ENCODE measurements around the gene C4orf50.

DNA sequence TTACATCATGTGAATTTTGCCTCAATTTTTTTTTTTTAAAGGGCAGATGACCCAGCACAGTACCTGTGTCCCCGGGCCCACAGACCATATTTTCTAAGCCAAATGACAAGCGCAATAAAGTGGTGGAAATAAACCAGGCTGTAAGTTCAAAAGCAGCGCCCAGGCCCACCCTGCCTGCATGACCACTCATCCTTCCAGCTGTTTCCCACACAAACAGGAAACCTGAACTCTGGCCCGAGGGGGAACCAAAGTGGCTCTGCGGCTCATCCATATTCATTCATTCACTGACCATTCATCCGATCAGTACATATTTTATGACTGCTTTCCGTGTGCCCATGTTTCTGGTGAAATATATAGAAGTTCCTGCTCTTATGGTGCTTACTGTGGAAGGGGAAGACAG, 91.6 kb downstream of the C4orf50 start:
- TF ChIP-seq, protein P1, sequence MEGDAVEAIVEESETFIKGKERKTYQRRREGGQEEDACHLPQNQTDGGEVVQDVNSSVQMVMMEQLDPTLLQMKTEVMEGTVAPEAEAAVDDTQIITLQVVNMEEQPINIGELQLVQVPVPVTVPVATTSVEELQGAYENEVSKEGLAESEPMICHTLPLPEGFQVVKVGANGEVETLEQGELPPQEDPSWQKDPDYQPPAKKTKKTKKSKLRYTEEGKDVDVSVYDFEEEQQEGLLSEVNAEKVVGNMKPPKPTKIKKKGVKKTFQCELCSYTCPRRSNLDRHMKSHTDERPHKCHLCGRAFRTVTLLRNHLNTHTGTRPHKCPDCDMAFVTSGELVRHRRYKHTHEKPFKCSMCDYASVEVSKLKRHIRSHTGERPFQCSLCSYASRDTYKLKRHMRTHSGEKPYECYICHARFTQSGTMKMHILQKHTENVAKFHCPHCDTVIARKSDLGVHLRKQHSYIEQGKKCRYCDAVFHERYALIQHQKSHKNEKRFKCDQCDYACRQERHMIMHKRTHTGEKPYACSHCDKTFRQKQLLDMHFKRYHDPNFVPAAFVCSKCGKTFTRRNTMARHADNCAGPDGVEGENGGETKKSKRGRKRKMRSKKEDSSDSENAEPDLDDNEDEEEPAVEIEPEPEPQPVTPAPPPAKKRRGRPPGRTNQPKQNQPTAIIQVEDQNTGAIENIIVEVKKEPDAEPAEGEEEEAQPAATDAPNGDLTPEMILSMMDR (IDR thresholded peaks at IDR 0.05; ENCODE audit: borderline replicate concordance, extremely low read depth, low read length, poor library complexity, severe bottlenecking), result no peak
- no peak for TF ChIP-seq EZH2 (IDR thresholded peaks at IDR 0.05; ENCODE audit: borderline replicate concordance, low read depth, low read length, severe bottlenecking)

Measured in DND-41 (cell line).